H1 (cell line): ENCODE data around the gene EEF2. TPM values are rescaled to one million over a fixed set of nuclear protein-coding genes. Genes with fewer than 3 reads are reported as not detected.

Source experiments
- CTCF ChIA-PET: fragments of 300-600 bp; sonication (Branson Sonifier 250); formaldehyde crosslinking; loops from one replicate; lab custom pipeline; 2021; ENCODE audit not compliant: partially characterized antibody; lab: Charles Lee
- POLR2A ChIA-PET: fragments of 300-600 bp; sonication (Branson Sonifier 250); formaldehyde crosslinking; loops from one replicate; lab custom pipeline; 2021; ENCODE audit warnings: inconsistent platforms; ENCODE audit not compliant: partially characterized antibody; lab: Charles Lee
- DNase-seq, 2 experiments: peaks; one replicate each; pipeline versions ENCODE4 v3.0.0 to v3.0.0-alpha.2; 2010 to 2022; ENCODE audit warnings: low spot score in 2 of 2, low read depth in 1 of 2, mixed read lengths in 1 of 2
- FAIRE-seq: peaks from 2 replicates; lab custom pipeline; 2011; peaks lifted over from hg19 to GRCh38; lab: Jason Lieb, UNC
- H2AFZ ChIP-seq: 2 replicates; pipeline ENCODE4 v1.8.1; 2012; ENCODE audit warnings: low read length, inconsistent platforms
- H2AK5ac ChIP-seq: 2 replicates; pipeline ENCODE4 v1.6.1; 2013; ENCODE audit warnings: low read depth, low read length
- H2BK120ac ChIP-seq: replicated peaks from 2 replicates; pipeline ENCODE3; 2013; ENCODE audit warnings: low read depth, low read length, inconsistent platforms
- H2BK12ac ChIP-seq: 2 replicates; pipeline ENCODE4 v1.6.1; 2013; ENCODE audit warnings: low read depth, low read length
- H2BK15ac ChIP-seq: 2 replicates; pipeline ENCODE4 v1.6.1; 2013; ENCODE audit warnings: low read length
- H2BK20ac ChIP-seq: 2 replicates; pipeline ENCODE4 v1.6.1; 2013; ENCODE audit warnings: low read length
- H2BK5ac ChIP-seq: 2 replicates; pipeline ENCODE4 v1.6.1; 2013; ENCODE audit warnings: low read depth, low read length
- H3K14ac ChIP-seq: 2 replicates; pipeline ENCODE4 v1.6.1; 2013; ENCODE audit warnings: inconsistent platforms; ENCODE audit not compliant: insufficient read length
- H3K18ac ChIP-seq: 2 replicates; pipeline ENCODE4 v1.6.1; 2013; ENCODE audit warnings: low read length; ENCODE audit errors: extremely low read depth
- H3K23ac ChIP-seq: 2 replicates; pipeline ENCODE4 v1.6.1; 2013; ENCODE audit warnings: inconsistent platforms; ENCODE audit not compliant: insufficient read length
- H3K23me2 ChIP-seq: 2 replicates; pipeline ENCODE4 v1.6.1; 2013; ENCODE audit warnings: low read depth, low read length
- H3K27ac ChIP-seq: 2 replicates; pipeline ENCODE4 v1.6.1; 2011; ENCODE audit warnings: low read depth, low read length, inconsistent platforms
- H3K27me3 ChIP-seq, 4 experiments: replicated peaks in 1 of 4; 1 replicate in 1 of 4; 2 replicates in 3 of 4; pipeline versions ENCODE4 v1.6.1 to v1.8.1; 2011 to 2013; ENCODE audit warnings: low read length in 3 of 4, mild to moderate bottlenecking in 3 of 4, inconsistent platforms in 2 of 4, mixed read lengths in 2 of 4, moderate library complexity in 1 of 4; ENCODE audit not compliant: control insufficient read depth in 3 of 4, insufficient read depth in 3 of 4; ENCODE audit errors: extremely low read depth in 1 of 4
- H3K36me3 ChIP-seq, 4 experiments: 2 replicates each; pipeline versions ENCODE4 v1.6.1 to v1.8.1; 2011 to 2013; ENCODE audit warnings: mild to moderate bottlenecking in 4 of 4, low read length in 3 of 4, moderate library complexity in 2 of 4, control low read depth in 1 of 4, inconsistent platforms in 1 of 4; ENCODE audit not compliant: insufficient read depth in 4 of 4, control insufficient read depth in 2 of 4
- H3K4ac ChIP-seq: replicated peaks from 2 replicates; pipeline ENCODE3; 2013; ENCODE audit warnings: low read length, low read depth, mixed read lengths, inconsistent platforms; ENCODE audit not compliant: insufficient read length
- H3K4me1 ChIP-seq, 4 experiments: replicated peaks in 1 of 4; 1 replicate in 1 of 4; 2 replicates in 3 of 4; pipeline versions ENCODE4 v1.6.1 to v1.8.1; 2011 to 2013; ENCODE audit warnings: low read length in 3 of 4, inconsistent platforms in 2 of 4, mixed read lengths in 1 of 4; ENCODE audit not compliant: insufficient read depth in 4 of 4, control insufficient read depth in 3 of 4
- H3K4me2 ChIP-seq, 2 experiments: 2 replicates each; pipeline versions ENCODE4 v1.6.1 to v1.8.1; 2011 to 2013; ENCODE audit warnings: low read depth in 2 of 2, low read length in 2 of 2, control low read depth in 1 of 2, inconsistent platforms in 1 of 2, mild to moderate bottlenecking in 1 of 2; ENCODE audit not compliant: insufficient read depth in 1 of 2
- H3K4me3 ChIP-seq, 4 experiments: fragments of 200-600, 300-600 bp in 1 of 4; sonication (generic), shearing (Covaris generic), sonication (Bioruptor Twin) in 1 of 4; 2 replicates each; pipeline versions ENCODE4 v1.5.1 to v1.8.1; 2011 to 2016; ENCODE audit warnings: low read length in 4 of 4, low read depth in 3 of 4, control low read depth in 2 of 4, inconsistent platforms in 2 of 4, mild to moderate bottlenecking in 2 of 4, mixed read lengths in 1 of 4, moderate library complexity in 1 of 4; ENCODE audit not compliant: insufficient read depth in 2 of 4; ENCODE audit errors: extremely low read depth in 1 of 4
- H3K56ac ChIP-seq: replicated peaks from 2 replicates; pipeline ENCODE3; 2013; ENCODE audit warnings: low read depth, mild to moderate bottlenecking, mixed read lengths, low read length, inconsistent platforms; ENCODE audit not compliant: insufficient read length
- H3K79me1 ChIP-seq: 2 replicates; pipeline ENCODE4 v1.6.1; 2013; ENCODE audit warnings: low read depth, low read length, control low read depth
- H3K79me2 ChIP-seq, 2 experiments: 2 replicates each; pipeline versions ENCODE4 v1.6.1 to v1.8.1; 2012 to 2013; ENCODE audit warnings: low read length in 2 of 2, mild to moderate bottlenecking in 2 of 2, inconsistent platforms in 1 of 2; ENCODE audit not compliant: insufficient read depth in 2 of 2, control insufficient read depth in 1 of 2
- H3K9ac ChIP-seq, 4 experiments: replicated peaks in 1 of 4; 1 replicate in 1 of 4; 2 replicates in 3 of 4; pipeline versions ENCODE4 v1.6.1 to v1.8.1; 2011 to 2013; ENCODE audit warnings: low read depth in 3 of 4, low read length in 3 of 4, control low read depth in 2 of 4, mild to moderate bottlenecking in 2 of 4, moderate library complexity in 2 of 4, inconsistent platforms in 1 of 4; ENCODE audit errors: extremely low read depth in 1 of 4
- H3K9me3 ChIP-seq, 2 experiments: 2 replicates each; pipeline versions ENCODE4 v1.6.1 to v1.8.1; 2012 to 2013; ENCODE audit warnings: mild to moderate bottlenecking in 2 of 2, moderate library complexity in 2 of 2, control low read depth in 1 of 2, inconsistent platforms in 1 of 2, low read depth in 1 of 2, low read length in 1 of 2, mixed read lengths in 1 of 2; ENCODE audit not compliant: insufficient read depth in 2 of 2
- H4K20me1 ChIP-seq, 2 experiments: replicated peaks in 1 of 2; 2 replicates each; pipeline versions ENCODE3 to v1.8.1; 2011 to 2013; ENCODE audit warnings: inconsistent platforms in 2 of 2, low read length in 2 of 2, mild to moderate bottlenecking in 1 of 2; ENCODE audit not compliant: insufficient read depth in 2 of 2, control insufficient read depth in 1 of 2
- H4K5ac ChIP-seq: 2 replicates; pipeline ENCODE4 v1.6.1; 2013; ENCODE audit warnings: low read length, low read depth, mixed read lengths, inconsistent platforms; ENCODE audit not compliant: insufficient read length
- H4K8ac ChIP-seq: 2 replicates; pipeline ENCODE4 v1.8.0; 2013; ENCODE audit warnings: mild to moderate bottlenecking, moderate library complexity, low read length, inconsistent platforms; ENCODE audit not compliant: insufficient read depth; ENCODE audit errors: extremely low read depth
- H4K91ac ChIP-seq: replicated peaks from 2 replicates; pipeline ENCODE3; 2013; ENCODE audit warnings: low read length, mixed read lengths, inconsistent platforms; ENCODE audit not compliant: insufficient read length
- BCL11A ChIP-seq, 2 experiments: IDR thresholded peaks; one replicate each; pipeline ENCODE4 v1.6.1; 2011; ENCODE audit warnings: low read depth in 2 of 2, low read length in 2 of 2, mild to moderate bottlenecking in 2 of 2
- MAFK ChIP-seq: IDR thresholded peaks from 2 replicates; pipeline ENCODE4 v1.6.1; 2012; ENCODE audit warnings: low read depth, mild to moderate bottlenecking, improper control_type of control experiment, low read length
- RAD21 ChIP-seq, 2 experiments: IDR thresholded peaks in 1 of 2; conservative IDR thresholded peaks in 1 of 2; 2 replicates each; pipeline ENCODE4 v1.6.1; 2011; ENCODE audit warnings: low read depth in 2 of 2, low read length in 2 of 2, improper control_type of control experiment in 1 of 2, inconsistent platforms in 1 of 2, mild to moderate bottlenecking in 1 of 2, moderate library complexity in 1 of 2
- SP4 ChIP-seq: IDR thresholded peaks from 2 replicates; pipeline ENCODE4 v1.6.1; 2012; ENCODE audit warnings: low read length, inconsistent platforms
- USF2 ChIP-seq: IDR thresholded peaks from 2 replicates; pipeline ENCODE4 v1.6.1; 2011; ENCODE audit warnings: low read length, improper control_type of control experiment
- WGBS, 2 experiments: shearing (Covaris generic) in 1 of 2; methylation state at CpG; one replicate each; pipeline versions ENCODE4 v1.1.6 to v1.1.7; 2013 to 2015; ENCODE audit warnings: low lambda C conversion rate in 2 of 2, mixed read lengths in 2 of 2, inconsistent platforms in 1 of 2, low coverage in 1 of 2, missing lambda C conversion rate in 1 of 2; ENCODE audit not compliant: insufficient replicate concordance in 2 of 2, insufficient coverage in 1 of 2, insufficient read length in 1 of 2; ENCODE audit errors: extremely low coverage in 1 of 2, missing lambda C conversion rate in 1 of 2; 5-methylcytosine and 5-hydroxymethylcytosine counted together
- polyA plus RNA-seq, 7 experiments: library from polyadenylated mRNA; depleted of rRNA in 3 of 7; stranded (reverse) in 5 of 7; unstranded in 2 of 7; fragments of >200 nt in 5 of 7; fragments of 200-250 nt in 2 of 7; gene quantifications; 1 replicate in 5 of 7; 2 replicates in 1 of 7; 4 replicates in 1 of 7; pipeline versions ENCODE4 v1.2.1 to v1.2.3, GENCODE V29; 2011 to 2013; ENCODE audit warnings: missing spikeins in 2 of 7, mixed read lengths in 2 of 7
- total RNA-seq: library from RNA; stranded (reverse); fragmentation: NEBNext Ultra II Directional; extraction: Animal tissue kit (Norgen Biotek cat#: 25700); gene quantifications from 2 replicates; pipeline ENCODE4 v1.2.1, GENCODE V29; 2021

The EEF2 gene
- total and polyA plus RNA-seq, 2 of the 8 experiments (the other 6 are each of a cell fraction or from before 2014, with no cell fraction given), result 1,554 to 3,380 TPM

GRCh38 chr19:4014541-4015491 is 29.6 kb upstream of the EEF2 start:
- no peak overlapping the region for H3K18ac ChIP-seq
- H4K20me1 ChIP-seq, result peaks cover 31 to 45% of the 10 kb centered on the region in 2 experiments
- H2BK12ac ChIP-seq, result no peak overlapping the region
- no peak overlapping the region for H2AFZ ChIP-seq
- no peak overlapping the region for H2BK20ac ChIP-seq
- no peak overlapping the region for H4K91ac ChIP-seq
- H3K36me3 ChIP-seq, result peaks cover 0 to 26% (median 7%) of the 10 kb centered on the region in 4 experiments; a peak in 5 of 8 replicates
- no peak overlapping the region for H3K23ac ChIP-seq
- H2BK120ac ChIP-seq, result no peak overlapping the region
- no peak overlapping the region for H4K5ac ChIP-seq
- H3K14ac ChIP-seq, result no peak overlapping the region
- H3K27me3 ChIP-seq, result no peaks in the 10 kb centered on the region
- peak in 1 of 2 experiments; percentile 87 for DNase-seq
- H3K9ac ChIP-seq, result no peak overlapping the region
- H3K23me2 ChIP-seq, result no peaks in the 10 kb centered on the region; the same call in 1 of the 2 replicates
- no peak overlapping the region for H2AK5ac ChIP-seq
- no peak overlapping the region for H3K4me2 ChIP-seq
- H3K4me3 ChIP-seq, result no peak overlapping the region
- peaks cover 0 to 3% (median under 1%) of the 10 kb centered on the region in 4 experiments; a peak in 4 of 7 replicates for H3K4me1 ChIP-seq
- no peak overlapping the region for H3K56ac ChIP-seq
- POLR2A ChIA-PET, result interaction anchor here (0.5 to 3.2 kb wide), 5 partner anchors 30 to 1015 kb away, joined by 3 to 13 read pairs (median 4); partner anchors contain the start of gene EEF2
- H3K9me3 ChIP-seq, result no peaks in the 10 kb centered on the region
- peaks cover 18% of the 10 kb centered on the region for H3K79me1 ChIP-seq
- peaks cover 4 to 58% of the 10 kb centered on the region in 2 experiments; a peak in 3 of 4 replicates for H3K79me2 ChIP-seq
- peak overlapping the region; percentile 11; the same call in 1 of the 2 replicates for H4K8ac ChIP-seq
- H3K4ac ChIP-seq, result no peak overlapping the region
- WGBS, 2 experiments, result 84% methylated on average over 22 of the region's 25 CpGs; no CpG with 5 or more reads in 1 of the 2 experiments
- TF ChIP-seq MAFK (no peak), BCL11A (IDR thresholded peaks at IDR 0.05; ENCODE audit: low read depth in 2 of 2, low read length in 2 of 2) (no peak), USF2 (no peak), RAD21 (IDR thresholded peaks at IDR 0.05 in 1 of 2, conservative IDR thresholded peaks at IDR 0.05 in 1 of 2; ENCODE audit: low read depth in 2 of 2, low read length in 2 of 2) (no peak), SP4 (no peak)
- no peak overlapping the region for H2BK15ac ChIP-seq
- no peak overlapping the region; the same call in 1 of the 2 replicates for H2BK5ac ChIP-seq
- FAIRE-seq, result no peak
- CTCF ChIA-PET, result no interaction called here
- H3K27ac ChIP-seq, result no peak overlapping the region
